ENCODE results near the gene PTPRG.

The PTPRG gene

DNA sequence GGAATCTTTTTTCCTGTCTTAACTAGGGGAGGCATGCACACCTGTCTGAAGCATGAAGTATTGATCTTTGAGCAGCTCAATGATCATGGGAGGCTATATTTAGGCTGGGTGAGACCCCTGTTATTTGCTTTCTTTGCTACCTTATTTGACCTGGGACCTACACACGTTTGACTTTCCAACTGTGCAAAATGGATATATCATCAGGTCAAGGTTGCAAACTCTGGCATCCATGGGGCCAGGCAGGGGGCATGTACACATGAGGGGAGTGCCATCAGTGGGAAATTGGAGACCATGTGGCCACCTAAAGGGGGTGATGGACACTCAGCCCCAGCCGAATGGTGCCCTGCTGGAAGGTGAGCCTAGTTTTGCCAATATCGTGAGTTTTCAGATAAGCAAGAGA lies 637.8 kb downstream of the PTPRG start:
- Mint-ChIP-seq H3K4me3 (no peak overlapping the region), H3K27me3 (ENCODE audit: low read depth, poor library complexity) (no peaks in the 10 kb centered on the region), H3K36me3 (ENCODE audit: low read depth) (peaks cover 37% of the 10 kb centered on the region), H3K4me1 (no peaks in the 10 kb centered on the region), H3K9me3 (no peaks in the 10 kb centered on the region), H3K27ac (no peak overlapping the region)
- TF ChIP-seq, protein P1, sequence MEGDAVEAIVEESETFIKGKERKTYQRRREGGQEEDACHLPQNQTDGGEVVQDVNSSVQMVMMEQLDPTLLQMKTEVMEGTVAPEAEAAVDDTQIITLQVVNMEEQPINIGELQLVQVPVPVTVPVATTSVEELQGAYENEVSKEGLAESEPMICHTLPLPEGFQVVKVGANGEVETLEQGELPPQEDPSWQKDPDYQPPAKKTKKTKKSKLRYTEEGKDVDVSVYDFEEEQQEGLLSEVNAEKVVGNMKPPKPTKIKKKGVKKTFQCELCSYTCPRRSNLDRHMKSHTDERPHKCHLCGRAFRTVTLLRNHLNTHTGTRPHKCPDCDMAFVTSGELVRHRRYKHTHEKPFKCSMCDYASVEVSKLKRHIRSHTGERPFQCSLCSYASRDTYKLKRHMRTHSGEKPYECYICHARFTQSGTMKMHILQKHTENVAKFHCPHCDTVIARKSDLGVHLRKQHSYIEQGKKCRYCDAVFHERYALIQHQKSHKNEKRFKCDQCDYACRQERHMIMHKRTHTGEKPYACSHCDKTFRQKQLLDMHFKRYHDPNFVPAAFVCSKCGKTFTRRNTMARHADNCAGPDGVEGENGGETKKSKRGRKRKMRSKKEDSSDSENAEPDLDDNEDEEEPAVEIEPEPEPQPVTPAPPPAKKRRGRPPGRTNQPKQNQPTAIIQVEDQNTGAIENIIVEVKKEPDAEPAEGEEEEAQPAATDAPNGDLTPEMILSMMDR (IDR thresholded peaks at IDR 0.05) = no peak
- DNase-seq = no peak

DNA sequence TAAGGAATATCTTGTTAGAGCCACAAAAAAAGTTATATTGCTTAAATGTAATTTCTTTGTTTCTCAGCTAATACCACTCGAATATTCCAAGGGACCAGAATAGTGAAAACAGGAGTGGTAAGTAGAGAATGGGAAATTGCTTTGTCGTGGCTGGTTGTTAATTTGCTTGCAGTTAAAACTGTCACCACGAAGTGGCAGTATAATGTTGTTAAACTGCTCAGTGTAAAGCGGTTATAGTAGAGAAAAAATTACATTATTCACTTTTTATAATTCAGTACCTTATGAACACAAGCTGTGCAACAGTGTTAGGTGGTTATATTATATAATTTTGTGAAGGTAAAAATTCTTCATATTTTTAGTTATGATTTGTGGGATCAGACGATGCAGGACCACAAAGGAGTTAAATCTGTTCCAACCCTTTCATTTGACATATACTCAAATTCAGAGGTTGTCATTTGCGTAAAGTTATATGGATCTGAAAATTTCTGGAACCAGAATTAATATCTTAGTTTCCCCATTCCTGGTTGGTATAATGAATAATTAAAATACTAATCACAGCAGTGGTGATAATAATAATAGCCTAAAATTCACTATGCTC lies 640.2 kb downstream of the PTPRG start:
- TF ChIP-seq, protein P1 (IDR thresholded peaks at IDR 0.05) = peak; percentile 61
- Mint-ChIP-seq H3K4me1 (no peaks in the 10 kb centered on the region), H3K27me3 (ENCODE audit: low read depth, poor library complexity) (no peaks in the 10 kb centered on the region), H3K36me3 (ENCODE audit: low read depth) (peaks cover 48% of the 10 kb centered on the region), H3K4me3 (no peak overlapping the region), H3K9me3 (no peaks in the 10 kb centered on the region), H3K27ac (no peak overlapping the region)
- DNase-seq = no peak

DNA sequence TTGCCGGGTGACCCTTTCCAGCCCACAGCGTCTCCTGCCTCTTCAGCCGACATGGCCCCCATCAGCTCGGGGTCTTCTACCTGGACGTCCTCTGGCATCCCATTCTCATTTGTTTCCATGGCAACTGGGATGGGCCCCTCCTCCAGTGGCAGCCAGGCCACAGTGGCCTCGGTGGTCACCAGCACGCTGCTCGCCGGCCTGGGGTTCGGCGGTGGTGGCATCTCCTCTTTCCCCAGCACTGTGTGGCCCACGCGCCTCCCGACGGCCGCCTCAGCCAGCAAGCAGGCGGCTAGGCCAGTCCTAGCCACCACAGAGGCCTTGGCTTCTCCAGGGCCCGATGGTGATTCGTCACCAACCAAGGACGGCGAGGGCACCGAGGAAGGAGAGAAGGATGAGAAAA lies 641.8 kb downstream of the PTPRG start:
- TF ChIP-seq, protein P1 (IDR thresholded peaks at IDR 0.05) = no peak
- no peak for DNase-seq
- H3K9me3 Mint-ChIP-seq = no peaks in the 10 kb centered on the region
- H3K27ac Mint-ChIP-seq = no peak overlapping the region
- H3K27me3 Mint-ChIP-seq (ENCODE audit: low read depth, poor library complexity) = no peaks in the 10 kb centered on the region
- peaks cover 61% of the 10 kb centered on the region for H3K36me3 Mint-ChIP-seq (ENCODE audit: low read depth)
- no peaks in the 10 kb centered on the region for H3K4me1 Mint-ChIP-seq
- H3K4me3 Mint-ChIP-seq = no peak overlapping the region

DNA sequence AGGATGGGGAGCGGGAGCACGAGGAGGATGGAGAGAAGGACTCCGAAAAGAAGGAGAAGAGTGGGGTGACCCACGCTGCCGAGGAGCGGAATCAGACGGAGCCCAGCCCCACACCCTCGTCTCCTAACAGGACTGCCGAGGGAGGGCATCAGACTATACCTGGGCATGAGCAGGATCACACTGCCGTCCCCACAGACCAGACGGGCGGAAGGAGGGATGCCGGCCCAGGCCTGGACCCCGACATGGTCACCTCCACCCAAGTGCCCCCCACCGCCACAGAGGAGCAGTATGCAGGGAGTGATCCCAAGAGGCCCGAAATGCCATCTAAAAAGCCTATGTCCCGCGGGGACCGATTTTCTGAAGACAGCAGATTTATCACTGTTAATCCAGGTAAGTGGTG lies 642.2 kb downstream of the PTPRG start:
- Mint-ChIP-seq H3K4me3 (no peak overlapping the region), H3K9me3 (no peaks in the 10 kb centered on the region), H3K4me1 (no peaks in the 10 kb centered on the region), H3K36me3 (ENCODE audit: low read depth) (peaks cover 61% of the 10 kb centered on the region), H3K27me3 (ENCODE audit: low read depth, poor library complexity) (no peaks in the 10 kb centered on the region), H3K27ac (no peak overlapping the region)
- DNase-seq = no peak
- TF ChIP-seq, protein P1 (IDR thresholded peaks at IDR 0.05) = no peak

DNA sequence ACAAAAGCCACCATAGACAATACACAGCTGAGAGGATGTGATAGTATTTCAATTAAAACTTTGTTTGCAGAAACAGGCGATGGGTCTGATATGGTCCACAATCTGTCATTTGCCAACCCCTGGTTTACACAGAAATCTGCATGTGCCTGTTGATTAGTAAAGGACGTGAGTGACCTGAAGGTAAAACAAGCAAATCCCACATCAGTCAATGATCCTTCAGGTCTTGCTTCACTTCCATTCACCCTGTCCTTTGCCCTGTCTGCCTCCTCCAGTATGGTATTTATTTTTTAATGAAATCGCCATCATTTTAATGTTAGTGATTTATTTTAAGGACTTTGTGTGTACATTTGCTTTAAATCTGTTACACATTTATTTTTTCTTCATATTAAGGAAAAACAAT lies 645.8 kb downstream of the PTPRG start:
- Mint-ChIP-seq H3K27ac (no peak overlapping the region), H3K9me3 (no peaks in the 10 kb centered on the region), H3K36me3 (ENCODE audit: low read depth) (peaks cover 61% of the 10 kb centered on the region), H3K27me3 (ENCODE audit: low read depth, poor library complexity) (no peaks in the 10 kb centered on the region), H3K4me3 (no peak overlapping the region), H3K4me1 (no peaks in the 10 kb centered on the region)
- no peak for DNase-seq
- TF ChIP-seq, protein P1 (IDR thresholded peaks at IDR 0.05) = no peak

DNA sequence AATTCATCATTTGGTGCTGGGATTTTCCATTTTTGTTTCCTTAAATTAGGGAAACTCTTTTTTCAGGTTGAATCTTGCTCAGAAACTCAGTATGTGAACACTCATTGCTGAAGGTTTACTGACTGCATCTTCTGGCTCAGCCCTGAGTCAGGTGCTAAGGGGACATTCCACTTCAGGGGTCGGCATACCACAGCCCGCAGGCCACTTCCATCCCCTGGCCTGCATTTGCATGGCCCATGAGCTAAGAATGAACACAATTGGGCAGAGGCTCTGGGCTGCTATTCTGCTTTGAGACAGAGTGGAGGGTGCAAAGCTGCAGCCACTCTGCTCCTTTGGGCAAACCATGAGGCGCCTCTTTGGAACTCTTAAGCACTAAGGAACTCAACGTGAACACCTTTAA lies 647.0 kb downstream of the PTPRG start:
- Mint-ChIP-seq H3K27ac (no peak overlapping the region), H3K4me3 (no peak overlapping the region), H3K36me3 (ENCODE audit: low read depth) (peaks cover 59% of the 10 kb centered on the region), H3K9me3 (no peaks in the 10 kb centered on the region), H3K4me1 (no peaks in the 10 kb centered on the region), H3K27me3 (ENCODE audit: low read depth, poor library complexity) (no peaks in the 10 kb centered on the region)
- DNase-seq = no peak
- TF ChIP-seq, protein P1 (IDR thresholded peaks at IDR 0.05) = no peak

Measured in nephron progenitor cell (in vitro differentiated cells).